ENCODE results near the gene TRPM7. TPM values are rescaled to one million over a fixed set of nuclear protein-coding genes. Genes with fewer than 3 reads are reported as not detected.

TRPM7 gene
- total and polyA plus RNA-seq, 2 of the 8 experiments (the other 6 are each of a cell fraction or from before 2014, with no cell fraction given): 7.5 to 33.2 TPM

DNA sequence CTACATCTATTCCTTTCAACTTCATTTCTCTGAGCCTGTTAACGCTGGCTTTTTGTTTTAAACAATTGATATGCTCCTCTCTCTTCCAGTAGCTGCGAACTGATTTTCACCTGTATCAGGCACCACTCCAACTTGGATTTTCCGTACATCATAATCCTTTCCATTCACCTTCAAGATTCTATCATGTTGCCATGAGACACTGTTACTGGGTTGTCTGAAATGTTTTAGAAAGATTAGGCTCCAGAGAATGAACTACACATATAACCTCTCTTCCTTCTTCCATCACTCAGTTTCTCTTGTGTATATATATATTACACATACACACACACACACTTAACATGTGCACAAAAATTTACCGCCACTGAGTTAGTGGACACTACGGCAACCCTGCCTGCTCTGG lies 140.0 kb downstream of the TRPM7 start, which contains the start of gene USP50:
TSS of gene USP50 (minus strand) at position 101 of the 400 bp plus-strand sequence. CDS start 141 bp downstream, outside the sequence.
- ChIA-PET POLR2A (ENCODE audit: partially characterized antibody) (interaction anchor here (1.4 kb wide), 1 partner anchor 8 kb away, joined by 4 read pairs; no protein-coding TSS in a partner anchor), CTCF (ENCODE audit: partially characterized antibody) (interaction anchor here (0.6 kb wide), 1 partner anchor 130 kb away, joined by 3 read pairs; no protein-coding TSS in a partner anchor)
- Histone ChIP-seq H2BK5ac (ENCODE audit: low read depth, low read length) (no peak within 1 kb of the TSS), H3K56ac (replicated peaks; ENCODE audit: insufficient read length, low read depth, low read length) (no peak within 1 kb of the TSS), H3K27me3 (replicated peaks in 1 of 4; ENCODE audit: control insufficient read depth in 3 of 4, extremely low read depth in 1 of 4, insufficient read depth in 3 of 4, low read length in 3 of 4) (no peaks in the 10 kb centered on the region), H4K8ac (ENCODE audit: extremely low read depth, insufficient read depth, low read length) (no peak within 1 kb of the TSS), H3K79me2 (ENCODE audit: control insufficient read depth in 1 of 2, insufficient read depth in 2 of 2, low read length in 2 of 2) (no peaks in the 10 kb centered on the region), H2BK120ac (replicated peaks; ENCODE audit: low read depth, low read length) (no peak within 1 kb of the TSS), H3K27ac (ENCODE audit: low read depth, low read length) (no peak within 1 kb of the TSS), H2BK12ac (ENCODE audit: low read depth, low read length) (no peak within 1 kb of the TSS), H4K91ac (replicated peaks; ENCODE audit: insufficient read length, low read length) (no peak within 1 kb of the TSS), H2AFZ (ENCODE audit: low read length) (no peak within 1 kb of the TSS), H3K4ac (replicated peaks; ENCODE audit: insufficient read length, low read depth, low read length) (no peak within 1 kb of the TSS), H3K23me2 (ENCODE audit: low read depth, low read length) (no peaks in the 10 kb centered on the region), H3K18ac (ENCODE audit: extremely low read depth, low read length) (no peak within 1 kb of the TSS), H3K4me1 (replicated peaks in 1 of 4; ENCODE audit: control insufficient read depth in 3 of 4, insufficient read depth in 4 of 4, low read length in 3 of 4) (no peaks in the 10 kb centered on the region; a peak in 1 of 7 replicates), H3K36me3 (ENCODE audit: control insufficient read depth in 2 of 4, insufficient read depth in 4 of 4, low read length in 3 of 4) (no peaks in the 10 kb centered on the region), H4K20me1 (replicated peaks in 1 of 2; ENCODE audit: control insufficient read depth in 1 of 2, insufficient read depth in 2 of 2, low read length in 2 of 2) (no peaks in the 10 kb centered on the region), H4K5ac (ENCODE audit: insufficient read length, low read depth, low read length) (no peak within 1 kb of the TSS), H2BK15ac (ENCODE audit: low read length) (no peak within 1 kb of the TSS), H3K14ac (ENCODE audit: insufficient read length) (no peak within 1 kb of the TSS), H2BK20ac (ENCODE audit: low read length) (no peak within 1 kb of the TSS), H3K9ac (replicated peaks in 1 of 4; ENCODE audit: extremely low read depth in 1 of 4, low read depth in 3 of 4, low read length in 3 of 4) (no peak within 1 kb of the TSS), H2AK5ac (ENCODE audit: low read depth, low read length) (no peak within 1 kb of the TSS), H3K4me2 (ENCODE audit: insufficient read depth in 1 of 2, low read depth in 2 of 2, low read length in 2 of 2) (no peak within 1 kb of the TSS), H3K4me3 (ENCODE audit: extremely low read depth in 1 of 4, insufficient read depth in 2 of 4, low read depth in 3 of 4, low read length in 4 of 4) (no peak within 1 kb of the TSS), H3K23ac (ENCODE audit: insufficient read length) (no peak within 1 kb of the TSS), H3K9me3 (ENCODE audit: insufficient read depth in 2 of 2, low read depth in 1 of 2, low read length in 1 of 2) (no peaks in the 10 kb centered on the region), H3K79me1 (ENCODE audit: low read depth, low read length) (no peaks in the 10 kb centered on the region)
- TF ChIP-seq EP300 (IDR thresholded peaks at IDR 0.05; ENCODE audit: borderline replicate concordance in 1 of 2, low read depth in 2 of 2, low read length in 2 of 2) (no peak), SP2 (IDR thresholded peaks at IDR 0.05; ENCODE audit: low read length) (no peak)
- no peak for DNase-seq (ENCODE audit: low read depth in 1 of 2, low spot score in 2 of 2)
- no peak for FAIRE-seq
- 87% methylated on average over 5 of the region's 5 CpGs; no CpG with 5 or more reads in 1 of the 2 experiments for WGBS, 2 experiments (ENCODE audit: extremely low coverage in 1 of 2, insufficient coverage in 1 of 2, insufficient read length in 1 of 2, insufficient replicate concordance in 2 of 2, low coverage in 1 of 2, low lambda C conversion rate in 2 of 2, missing lambda C conversion rate in 1 of 2)

Measured in H1 (cell line).